Hematopoietic multipotent progenitor cell treated with erythropoietin and hydrocortisone succinate and interleukin-3 and kit ligand, for 6 days (in vitro differentiated cells): ENCODE measurements around the gene EYS.

Source experiments
- DNase-seq: peaks from one replicate; pipeline ENCODE4 v3.0.0-alpha.2; 2015

Gene EYS

GRCh38 chr6:64696053-64696452 lies 1011.0 kb downstream of the EYS start:
- no peak for DNase-seq

DNA sequence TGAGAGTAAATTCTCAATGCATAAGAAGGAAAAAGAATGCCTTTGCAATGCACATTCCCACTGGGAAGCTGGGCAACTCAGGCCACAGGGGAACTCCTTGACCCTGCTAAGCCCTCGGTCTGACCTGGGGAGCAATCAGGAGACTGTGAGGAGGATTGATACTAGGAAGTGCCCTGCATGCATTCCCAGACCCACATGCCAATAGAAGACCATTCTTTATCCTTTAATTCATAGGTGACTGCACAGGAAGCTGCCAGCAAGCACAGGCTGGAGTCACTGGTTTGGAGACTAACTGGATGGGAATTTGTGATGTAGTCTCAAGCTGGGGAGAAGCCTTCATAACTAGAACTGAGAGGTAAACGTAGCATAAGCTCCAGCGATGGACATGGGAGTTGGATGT lies 1012.7 kb downstream of the EYS start:
- no peak for DNase-seq

DNA sequence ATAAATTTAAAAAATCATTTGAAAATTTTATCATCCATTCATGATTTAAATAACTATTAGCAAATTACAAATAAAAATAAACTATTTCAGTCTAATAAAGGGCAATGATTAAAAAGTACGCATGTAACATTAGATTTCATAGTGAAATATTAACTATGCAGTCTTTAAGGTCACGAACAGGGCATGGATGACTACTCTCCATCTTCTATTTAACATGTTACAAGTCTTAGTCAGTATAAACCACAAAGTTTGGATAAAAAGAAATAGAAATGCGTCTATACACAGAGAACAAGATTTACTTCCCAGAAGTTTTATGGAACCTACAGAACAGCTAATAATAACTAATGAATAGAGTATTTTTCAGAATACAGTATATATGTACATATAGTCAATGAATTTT lies 1016.0 kb downstream of the EYS start:
- DNase-seq = no peak

DNA sequence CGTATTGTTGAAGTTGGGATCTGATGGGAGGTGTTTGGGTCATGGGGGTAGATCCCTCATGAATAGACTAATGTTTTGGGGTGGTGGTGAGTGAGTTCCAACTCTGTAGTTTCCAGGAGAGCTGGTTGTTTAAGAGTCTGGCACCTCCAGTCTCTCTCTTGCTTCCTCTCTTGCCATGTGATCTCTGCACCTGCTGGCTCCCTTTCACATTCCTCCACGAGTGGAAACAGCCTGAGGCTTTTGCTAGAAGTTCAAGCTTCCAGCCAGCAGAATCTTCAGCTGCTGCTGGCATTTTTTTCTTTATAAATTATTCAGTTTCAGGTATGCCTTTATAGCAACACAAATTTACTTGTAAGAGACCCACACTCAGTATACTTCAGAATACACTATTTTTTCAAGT lies 1021.6 kb downstream of the EYS start:
- no peak for DNase-seq

DNA sequence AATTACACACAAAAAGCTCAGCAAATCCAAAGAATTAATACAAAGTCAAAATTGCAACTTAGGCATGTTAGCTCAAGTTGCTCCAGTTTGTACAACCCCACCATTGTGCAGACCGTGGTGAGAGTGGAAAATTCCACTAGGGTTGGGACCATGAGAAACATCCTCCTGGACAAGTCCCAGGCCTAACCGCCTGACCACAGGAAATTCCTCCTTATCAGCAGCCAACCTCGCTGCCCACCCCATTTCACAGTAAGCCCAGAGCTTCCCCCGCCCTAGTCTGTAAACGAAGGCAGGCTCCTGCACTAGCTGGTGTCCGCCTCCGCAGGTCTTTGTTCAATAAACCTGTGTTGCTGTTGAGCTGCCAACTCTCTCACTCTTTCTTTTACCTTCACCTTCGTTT lies 1023.3 kb downstream of the EYS start:
- DNase-seq = peak; percentile 29

DNA sequence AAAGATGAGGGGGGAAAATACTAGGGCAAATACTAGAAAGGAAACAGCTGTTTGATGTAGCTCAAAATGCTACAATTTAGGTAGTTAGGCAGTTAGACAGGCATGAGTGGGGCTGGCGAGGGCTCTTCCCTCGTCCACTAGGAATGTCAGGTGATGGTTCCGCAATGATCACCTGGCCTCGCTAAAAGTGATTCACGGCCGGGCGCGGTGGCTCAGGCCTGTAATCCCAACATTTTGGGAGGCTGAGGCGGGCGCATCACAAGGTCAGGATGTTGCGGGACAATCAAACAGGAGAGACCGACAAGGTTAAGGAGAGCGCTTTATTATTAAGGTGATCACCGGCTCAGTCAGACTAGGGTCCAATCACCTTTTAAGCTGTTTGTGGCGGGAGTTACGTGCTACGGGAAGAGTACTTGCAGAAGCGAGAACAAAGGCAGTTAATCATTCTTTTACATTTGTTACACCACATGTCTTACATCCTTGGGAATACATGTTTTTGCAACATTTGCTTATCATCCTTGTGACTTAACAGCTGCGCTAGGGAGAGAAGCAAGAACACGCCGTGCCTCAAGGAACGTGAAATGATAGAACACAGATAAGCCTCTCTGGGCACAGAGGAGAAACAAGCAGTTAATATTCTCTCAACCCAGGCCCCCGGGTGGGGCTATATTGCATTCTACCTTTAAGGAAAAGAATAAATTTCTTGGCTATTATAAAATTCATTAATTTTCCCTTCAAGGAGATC lies 1025.4 kb downstream of the EYS start:
- DNase-seq = no peak

DNA sequence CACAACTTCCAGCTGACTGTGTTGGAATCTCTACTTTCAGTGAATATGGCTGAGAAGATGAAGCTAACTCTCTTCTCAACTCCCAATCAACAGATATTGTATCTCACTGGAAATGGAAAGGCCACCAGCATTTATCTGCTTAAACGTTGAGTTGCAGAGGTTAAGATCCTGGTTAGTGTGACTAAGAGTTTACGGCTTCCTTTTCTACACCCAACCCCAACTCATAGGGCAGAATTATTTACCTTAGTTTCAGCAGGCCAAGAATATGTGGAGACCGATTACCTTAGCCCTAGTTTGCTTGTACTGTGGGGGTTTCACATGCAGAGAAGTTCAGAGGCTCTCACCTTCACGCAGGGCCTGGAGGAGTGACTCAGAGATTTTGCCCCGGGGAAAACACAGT lies 1026.6 kb downstream of the EYS start:
- DNase-seq = peak; percentile 9

DNA sequence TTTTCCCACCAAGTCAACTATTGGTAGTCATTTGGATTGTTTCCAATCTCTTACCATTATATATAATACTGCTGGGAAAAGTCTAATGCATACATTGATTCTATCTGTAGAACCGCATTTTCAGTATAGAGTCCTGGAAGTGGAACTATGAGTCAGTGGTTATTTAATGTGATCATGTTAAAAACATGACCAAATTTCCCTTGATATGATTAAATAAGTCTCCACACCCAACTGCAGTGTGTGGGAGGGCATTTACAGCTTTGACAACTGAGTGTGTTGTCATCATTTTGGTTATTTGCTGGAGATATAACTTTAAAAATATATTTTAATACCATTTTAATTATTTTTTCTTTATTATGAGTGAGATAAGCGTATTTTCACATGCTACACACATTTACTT lies 1027.6 kb downstream of the EYS start:
- no peak for DNase-seq

DNA sequence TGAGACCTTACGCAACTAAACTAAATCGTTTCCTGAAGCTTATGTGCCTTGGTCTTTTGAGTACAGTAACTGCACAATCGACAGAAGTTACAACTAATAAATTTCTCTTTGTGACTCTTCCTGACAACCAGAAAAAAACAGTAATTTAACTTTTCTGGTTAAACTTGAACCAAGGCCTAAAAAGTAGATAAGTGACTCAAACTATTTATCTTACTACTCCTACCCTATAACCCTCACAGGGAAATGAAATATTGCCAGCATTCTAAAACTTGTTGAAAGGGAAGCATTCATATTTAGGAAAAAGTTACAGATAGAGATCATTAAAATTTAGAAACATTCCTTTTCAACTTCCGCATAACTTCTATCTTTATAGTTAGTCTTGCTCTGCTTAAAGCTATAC lies 1034.4 kb downstream of the EYS start:
- no peak for DNase-seq

DNA sequence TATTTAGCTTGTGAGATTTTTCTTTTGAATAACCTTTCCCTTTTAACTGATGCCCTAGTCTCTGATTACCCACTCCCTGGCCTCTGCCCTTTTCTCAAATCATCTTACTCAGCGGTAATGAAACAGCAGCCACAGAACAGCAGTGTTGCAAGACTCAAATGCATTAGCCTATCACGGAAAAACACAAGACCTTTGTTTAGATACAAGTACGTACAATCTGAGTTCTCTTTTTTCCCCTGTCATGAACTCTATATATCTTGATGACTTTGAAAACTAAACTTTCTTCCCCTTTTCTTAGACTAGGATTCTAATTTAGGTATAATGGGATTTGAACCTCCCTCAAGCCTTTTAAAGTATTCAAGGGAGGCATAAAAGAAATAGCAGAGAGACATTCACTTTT lies 1034.9 kb downstream of the EYS start:
- DNase-seq = peak; percentile 65

GRCh38 chr6:64665137-64665536 lies 1041.9 kb downstream of the EYS start:
- DNase-seq = no peak

- DNase-seq = no peak
Measured at GRCh38 chr6:64664480-64664879, 1042.5 kb downstream of the EYS start.

- no peak for DNase-seq
Measured at GRCh38 chr6:64644024-64644423, 1063.0 kb downstream of the EYS start.

DNA sequence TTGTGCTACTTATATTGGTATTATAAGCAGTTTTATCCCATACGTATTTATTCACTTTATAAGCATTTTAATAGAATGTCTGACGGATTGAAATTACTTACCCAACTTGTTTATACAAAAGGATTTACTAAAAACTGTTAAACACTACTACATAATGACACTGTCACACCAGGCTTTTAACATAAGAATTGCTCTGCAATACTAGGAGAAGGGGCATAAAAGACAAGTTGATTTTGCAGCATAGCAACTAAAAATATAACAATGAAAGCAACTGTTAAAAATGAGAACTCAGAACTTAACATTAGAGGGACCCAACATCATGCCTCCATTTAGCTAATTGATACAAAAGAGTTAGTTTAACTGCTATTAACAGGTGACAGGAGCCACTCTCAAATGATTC lies 1076.1 kb downstream of the EYS start:
- DNase-seq = no peak

- no peak for DNase-seq
Measured at GRCh38 chr6:64622944-64623343, 1084.1 kb downstream of the EYS start.

GRCh38 chr6:64602993-64603392 lies 1104.0 kb downstream of the EYS start:
- DNase-seq = no peak

- no peak for DNase-seq
Measured at GRCh38 chr6:64591676-64592036, 1115.4 kb downstream of the EYS start.

- DNase-seq = no peak
Measured at GRCh38 chr6:64590965-64591675, 1115.9 kb downstream of the EYS start.

GRCh38 chr6:64589961-64590360 lies 1117.1 kb downstream of the EYS start:
- no peak for DNase-seq

DNA sequence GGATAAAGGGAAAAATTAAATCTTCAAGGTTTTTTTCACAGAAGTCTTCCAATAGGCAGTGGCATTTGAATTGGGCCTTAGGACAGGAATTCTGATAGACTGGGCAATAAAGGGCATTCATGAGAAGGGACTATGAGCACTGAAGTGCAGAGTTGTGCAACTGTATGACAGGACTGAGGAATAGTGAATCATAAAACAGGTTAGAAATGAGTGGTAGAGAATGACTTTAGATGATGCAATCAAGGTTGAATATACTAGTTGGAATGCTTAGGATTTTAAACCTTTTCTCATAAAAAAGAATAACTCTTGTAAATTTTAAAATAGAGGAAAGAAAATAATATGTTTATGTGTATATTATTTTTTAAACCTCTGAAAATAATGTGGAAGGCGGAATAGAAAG lies 1126.7 kb downstream of the EYS start:
- no peak for DNase-seq

- no peak for DNase-seq
Measured at GRCh38 chr6:64553249-64553786, 1153.7 kb downstream of the EYS start.

DNA sequence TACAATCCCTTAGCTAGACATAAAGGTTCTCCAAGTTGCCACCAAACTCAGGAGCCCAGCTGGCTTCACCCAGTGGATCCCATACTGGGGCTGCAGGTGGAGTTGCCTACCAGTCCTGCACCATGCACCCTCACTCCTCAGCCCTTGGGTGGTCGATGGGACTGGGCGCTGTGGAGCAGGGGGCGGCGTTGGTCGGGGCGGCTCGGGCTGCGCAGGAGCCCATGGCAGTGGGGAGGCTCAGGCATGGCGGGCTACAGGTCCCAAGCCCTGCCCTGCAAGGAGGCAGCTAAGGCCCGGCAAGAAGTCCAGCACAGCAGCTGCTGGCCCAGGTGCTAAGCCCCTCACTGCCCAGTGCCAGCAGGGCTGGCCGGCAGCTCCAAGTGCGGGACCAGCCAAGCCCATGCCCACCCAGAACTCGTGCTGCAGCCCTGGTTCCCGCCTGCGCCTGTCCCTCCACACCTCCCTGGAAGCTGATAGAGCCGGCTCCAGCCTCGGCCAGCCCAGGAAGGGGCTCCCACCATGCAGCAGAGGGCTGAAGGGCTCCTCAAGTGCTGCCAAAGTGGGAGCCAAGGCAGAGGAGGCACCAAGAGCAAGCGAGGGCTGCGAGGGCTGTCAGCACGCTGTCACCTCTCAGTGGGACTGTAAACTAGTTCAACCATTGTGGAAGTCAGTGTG lies 1159.3 kb downstream of the EYS start:
- no peak for DNase-seq

GRCh38 chr6:64539917-64540316 lies 1167.1 kb downstream of the EYS start:
- DNase-seq = no peak

GRCh38 chr6:64538722-64539121 lies 1168.3 kb downstream of the EYS start:
- no peak for DNase-seq
